ENCODE measurements around the gene CLPTM1L. TPM values are rescaled to one million over a fixed set of nuclear protein-coding genes. Genes with fewer than 3 reads are reported as not detected.

Gene CLPTM1L
- total and polyA plus RNA-seq, 2 experiments from 2014 or later = 129 to 130 TPM

DNA sequence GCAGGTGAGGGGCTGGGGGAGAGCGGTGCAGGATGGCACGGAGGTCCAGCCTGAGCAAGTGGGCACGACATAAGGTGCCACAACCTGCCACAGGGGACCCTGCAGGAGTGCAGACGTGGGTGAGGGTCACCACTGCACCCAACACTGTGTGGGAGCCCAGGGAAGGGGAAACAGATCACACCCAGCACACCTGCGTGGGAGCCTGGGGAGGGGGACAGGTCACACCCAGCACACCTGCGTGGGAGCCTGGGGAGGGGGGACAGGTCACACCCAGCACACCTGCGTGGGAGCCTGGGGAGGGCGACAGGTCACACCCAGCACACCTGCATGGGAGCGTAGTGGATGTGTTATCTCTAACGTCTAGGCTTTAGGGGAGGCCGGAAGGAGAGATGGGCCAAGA is 47.4 kb upstream of the CLPTM1L start:
- H3K79me2 ChIP-seq = no peaks in the 10 kb centered on the region
- no peak overlapping the region for H3K4me3 ChIP-seq
- peaks cover 23% of the 10 kb centered on the region for H3K27me3 ChIP-seq
- no peaks in the 10 kb centered on the region for H3K36me3 ChIP-seq (replicated peaks; ENCODE audit: insufficient read depth, low read depth)
- DNase-seq (ENCODE audit: low spot score) = no peak
- no peak overlapping the region for H3K27ac ChIP-seq
- H3K4me1 ChIP-seq (ENCODE audit: insufficient read depth) = no peaks in the 10 kb centered on the region
- WGBS (ENCODE audit: low lambda C conversion rate, missing lambda C conversion rate) = 75% methylated on average over 7 of the region's 11 CpGs
- no peak overlapping the region for H3K4me2 ChIP-seq
- H3K9me3 ChIP-seq (ENCODE audit: low read depth) = no peaks in the 10 kb centered on the region
- H3K9me2 ChIP-seq (replicated peaks; ENCODE audit: insufficient read depth) = no peaks in the 10 kb centered on the region
- H2AFZ ChIP-seq = no peak overlapping the region
- TF ChIP-seq EZH2 (IDR thresholded peaks at IDR 0.05; ENCODE audit: borderline replicate concordance) = no peak
- no peak for TF ChIP-seq EZH2phosphoT487 (IDR thresholded peaks at IDR 0.05; ENCODE audit: low read depth, severe bottlenecking, unreplicated experiment)
- TF ChIP-seq, protein P1, sequence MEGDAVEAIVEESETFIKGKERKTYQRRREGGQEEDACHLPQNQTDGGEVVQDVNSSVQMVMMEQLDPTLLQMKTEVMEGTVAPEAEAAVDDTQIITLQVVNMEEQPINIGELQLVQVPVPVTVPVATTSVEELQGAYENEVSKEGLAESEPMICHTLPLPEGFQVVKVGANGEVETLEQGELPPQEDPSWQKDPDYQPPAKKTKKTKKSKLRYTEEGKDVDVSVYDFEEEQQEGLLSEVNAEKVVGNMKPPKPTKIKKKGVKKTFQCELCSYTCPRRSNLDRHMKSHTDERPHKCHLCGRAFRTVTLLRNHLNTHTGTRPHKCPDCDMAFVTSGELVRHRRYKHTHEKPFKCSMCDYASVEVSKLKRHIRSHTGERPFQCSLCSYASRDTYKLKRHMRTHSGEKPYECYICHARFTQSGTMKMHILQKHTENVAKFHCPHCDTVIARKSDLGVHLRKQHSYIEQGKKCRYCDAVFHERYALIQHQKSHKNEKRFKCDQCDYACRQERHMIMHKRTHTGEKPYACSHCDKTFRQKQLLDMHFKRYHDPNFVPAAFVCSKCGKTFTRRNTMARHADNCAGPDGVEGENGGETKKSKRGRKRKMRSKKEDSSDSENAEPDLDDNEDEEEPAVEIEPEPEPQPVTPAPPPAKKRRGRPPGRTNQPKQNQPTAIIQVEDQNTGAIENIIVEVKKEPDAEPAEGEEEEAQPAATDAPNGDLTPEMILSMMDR (IDR thresholded peaks at IDR 0.05; ENCODE audit: poor library complexity) = no peak
- no peaks in the 10 kb centered on the region for H4K20me1 ChIP-seq (ENCODE audit: insufficient read depth, poor library complexity, severe bottlenecking)

DNA sequence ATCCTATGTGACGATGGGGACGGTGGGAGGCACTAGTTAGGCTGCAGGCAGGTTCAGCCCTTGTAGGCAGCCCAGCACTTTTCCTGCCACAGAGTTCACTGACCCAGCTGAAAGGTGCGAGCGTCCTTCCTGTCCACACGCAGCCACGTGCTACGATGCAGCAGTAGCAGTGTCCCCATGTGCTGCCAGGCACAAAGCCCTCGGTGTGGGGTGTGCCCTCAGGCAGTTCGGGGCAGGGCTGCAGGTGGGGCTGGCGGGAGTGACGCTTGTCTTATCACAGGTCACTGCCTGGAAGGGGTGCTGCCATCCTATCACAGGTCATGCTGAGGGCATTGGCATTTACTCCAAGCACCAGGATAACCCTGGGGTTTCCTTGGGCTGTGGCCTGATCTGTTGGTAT is 46.8 kb upstream of the CLPTM1L start:
- no peaks in the 10 kb centered on the region for H3K36me3 ChIP-seq (replicated peaks; ENCODE audit: insufficient read depth, low read depth)
- H3K4me2 ChIP-seq = no peak overlapping the region
- H3K9me3 ChIP-seq (ENCODE audit: low read depth) = no peaks in the 10 kb centered on the region
- H3K27ac ChIP-seq = no peak overlapping the region
- TF ChIP-seq, protein P1 (IDR thresholded peaks at IDR 0.05; ENCODE audit: poor library complexity) = no peak
- TF ChIP-seq EZH2phosphoT487 (IDR thresholded peaks at IDR 0.05; ENCODE audit: low read depth, severe bottlenecking, unreplicated experiment) (no peak), EZH2 (IDR thresholded peaks at IDR 0.05; ENCODE audit: borderline replicate concordance) (no peak)
- no peaks in the 10 kb centered on the region for H3K9me2 ChIP-seq (replicated peaks; ENCODE audit: insufficient read depth)
- 72% methylated on average over 11 of the region's 11 CpGs for WGBS (ENCODE audit: low lambda C conversion rate, missing lambda C conversion rate)
- no peaks in the 10 kb centered on the region for H3K79me2 ChIP-seq
- no peaks in the 10 kb centered on the region for H4K20me1 ChIP-seq (ENCODE audit: insufficient read depth, poor library complexity, severe bottlenecking)
- H3K4me3 ChIP-seq = no peak overlapping the region
- no peak for DNase-seq (ENCODE audit: low spot score)
- no peak overlapping the region for H2AFZ ChIP-seq
- peaks cover 29% of the 10 kb centered on the region for H3K27me3 ChIP-seq
- no peaks in the 10 kb centered on the region for H3K4me1 ChIP-seq (ENCODE audit: insufficient read depth)

DNA sequence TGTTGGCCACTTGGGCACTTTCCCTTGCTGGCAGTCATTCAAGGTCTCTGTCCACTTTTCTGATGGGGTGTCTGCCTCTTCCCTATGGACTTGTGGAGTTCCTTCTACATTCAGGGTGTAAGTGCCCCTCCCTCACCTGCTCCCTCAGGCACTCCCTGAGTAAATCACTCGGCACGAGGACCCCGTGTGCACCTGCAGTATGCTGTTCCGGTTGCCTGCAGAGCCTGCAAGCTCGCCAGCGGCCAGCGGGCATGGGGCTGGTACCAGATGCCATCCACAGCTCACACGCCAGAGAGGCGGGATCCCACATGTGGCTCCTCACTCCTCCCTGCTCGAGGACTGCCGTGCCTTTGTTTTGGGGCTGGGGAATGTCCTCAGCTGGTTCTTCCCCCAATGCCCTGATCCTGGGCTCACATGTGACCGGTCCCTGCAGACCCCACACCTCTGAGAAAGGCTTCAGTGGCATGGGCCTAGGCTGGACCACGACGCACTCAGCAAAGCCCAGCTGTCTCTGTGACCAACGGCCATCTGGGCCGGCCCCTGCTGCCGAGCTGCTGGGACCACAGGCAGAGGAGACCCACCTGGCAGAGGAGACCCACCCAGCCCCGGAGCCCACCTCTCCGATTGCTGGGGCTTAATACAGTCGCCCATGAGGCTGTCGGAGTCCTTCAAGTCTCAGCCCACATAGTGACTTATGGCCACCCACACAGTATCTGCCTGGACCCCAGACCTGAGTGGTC is 46.1 kb upstream of the CLPTM1L start:
- no peaks in the 10 kb centered on the region for H4K20me1 ChIP-seq (ENCODE audit: insufficient read depth, poor library complexity, severe bottlenecking)
- H3K4me2 ChIP-seq = no peak overlapping the region
- H3K79me2 ChIP-seq = no peaks in the 10 kb centered on the region
- no peaks in the 10 kb centered on the region for H3K4me1 ChIP-seq (ENCODE audit: insufficient read depth)
- no peak for DNase-seq (ENCODE audit: low spot score)
- H3K9me3 ChIP-seq (ENCODE audit: low read depth) = no peaks in the 10 kb centered on the region
- H3K4me3 ChIP-seq = no peak overlapping the region
- H2AFZ ChIP-seq = no peak overlapping the region
- TF ChIP-seq, protein P1 (IDR thresholded peaks at IDR 0.05; ENCODE audit: poor library complexity) = no peak
- TF ChIP-seq EZH2phosphoT487 (IDR thresholded peaks at IDR 0.05; ENCODE audit: low read depth, severe bottlenecking, unreplicated experiment) (no peak), EZH2 (IDR thresholded peaks at IDR 0.05; ENCODE audit: borderline replicate concordance) (no peak)
- no peaks in the 10 kb centered on the region for H3K36me3 ChIP-seq (replicated peaks; ENCODE audit: insufficient read depth, low read depth)
- H3K9me2 ChIP-seq (replicated peaks; ENCODE audit: insufficient read depth) = no peaks in the 10 kb centered on the region
- no peak overlapping the region for H3K27ac ChIP-seq
- H3K27me3 ChIP-seq = peaks cover 26% of the 10 kb centered on the region
- 85% methylated on average over 21 of the region's 21 CpGs for WGBS (ENCODE audit: low lambda C conversion rate, missing lambda C conversion rate)
